ENCODE measurements around the gene ST6GAL1. TPM values are rescaled to one million over a fixed set of nuclear protein-coding genes. Genes with fewer than 3 reads are reported as not detected.

ST6GAL1 gene
- total and polyA plus RNA-seq, 2 of the 4 experiments (the other 2 are of a cell fraction) = 1.4 to 2.9 TPM

- Histone ChIP-seq H3K79me1 (ENCODE audit: low read depth in 1 of 2, low read length in 2 of 2) (no peaks in the 10 kb centered on the region), H2BK120ac (ENCODE audit: low read depth, low read length) (no peak overlapping the region), H3K23ac (ENCODE audit: low read depth, low read length) (no peak overlapping the region), H3K4ac (ENCODE audit: low read depth, low read length) (no peak overlapping the region), H4K8ac (ENCODE audit: low read depth in 2 of 2, low read length in 2 of 2) (no peak overlapping the region), H4K20me1 (ENCODE audit: insufficient read depth, low read length) (no peaks in the 10 kb centered on the region), H3K27me3 (ENCODE audit: control insufficient read depth, insufficient read depth, low read length) (no peaks in the 10 kb centered on the region), H2AK9ac (replicated peaks; ENCODE audit: low read depth, low read length, poor library complexity) (no peak overlapping the region), H2AK5ac (ENCODE audit: low read depth, low read length) (no peak overlapping the region), H3K4me3 (ENCODE audit: insufficient read depth, low read depth, low read length) (no peak overlapping the region), H3K36me3 (ENCODE audit: control insufficient read depth, insufficient read depth, low read length) (no peaks in the 10 kb centered on the region), H2BK5ac (ENCODE audit: low read depth, low read length, poor library complexity, severe bottlenecking) (no peak overlapping the region), H3K27ac (ENCODE audit: insufficient read depth, low read length) (no peak overlapping the region), H2BK15ac (ENCODE audit: low read depth, low read length) (no peak overlapping the region), H3K14ac (replicated peaks; ENCODE audit: low read depth, low read length) (no peak overlapping the region), H2AFZ (replicated peaks; ENCODE audit: low read length, poor library complexity) (no peak overlapping the region), H2BK20ac (ENCODE audit: low read depth, low read length) (no peak overlapping the region), H3K18ac (ENCODE audit: low read depth, low read length) (no peak overlapping the region), H4K5ac (ENCODE audit: low read depth, low read length) (no peak overlapping the region), H3K9me3 (ENCODE audit: control insufficient read depth, insufficient read depth, low read length) (no peaks in the 10 kb centered on the region), H3K56ac (ENCODE audit: extremely low read depth, insufficient read depth, low read length) (no peak overlapping the region), H3K9ac (ENCODE audit: low read depth, low read length) (no peak overlapping the region), H3K4me2 (ENCODE audit: low read depth, low read length) (no peak overlapping the region), H3K9me1 (ENCODE audit: insufficient read depth, low read length) (no peaks in the 10 kb centered on the region; the same call in 1 of the 2 replicates), H3K4me1 (ENCODE audit: control insufficient read depth, insufficient read depth, low read length) (no peaks in the 10 kb centered on the region; the same call in 1 of the 2 replicates), H4K91ac (ENCODE audit: insufficient read depth, low read depth, low read length) (no peak overlapping the region)
- dilution Hi-C loops (cut with HindIII; ENCODE audit: low sequenced_read_pairs, unreplicated experiment) (no loop called here), in situ Hi-C loops (cut with MboI; ENCODE audit: low sequenced_read_pairs) (no loop called here), intact Hi-C loops (cut with micrococcal nuclease) (no loop called here)
- no peak for DNase-seq
- POLR2A ChIA-PET (ENCODE audit: unreplicated experiment) = no interaction called here
- CTCF ChIA-PET = interaction anchor here (0.5 kb wide), 1 partner anchor 1385 kb away, joined by 5 read pairs; no protein-coding TSS in a partner anchor
- BruUV-seq (replicated peaks) = no TSS peak
- WGBS, 2 experiments (ENCODE audit: extremely low coverage in 2 of 2, insufficient read length in 1 of 2) = no CpG with 5 or more reads among the region's 3 CpGs
- ATAC-seq (ENCODE audit: low read depth) = no peak
- no peak for TF ChIP-seq RCOR1 (IDR thresholded peaks at IDR 0.05; ENCODE audit: insufficient replicate concordance, low read length)
- TF ChIP-seq SMC3 (IDR thresholded peaks at IDR 0.05; ENCODE audit: low read depth, low read length) = no peak
- no peak for TF ChIP-seq NFE2L2 (IDR thresholded peaks at IDR 0.05; ENCODE audit: low read depth, low read length)
Measured at GRCh38 chr3:187086831-187087230, 156.5 kb downstream of the ST6GAL1 start.
